Bronchial epithelial cell (primary cell): Measurements from ENCODE around the gene F9. TPM values are rescaled to one million over a fixed set of nuclear protein-coding genes. Genes with fewer than 3 reads are reported as not detected.
"Not testable (repeated sequence)": the region's sequence is repeated elsewhere in the genome, so short reads cannot be mapped to it uniquely, and the experiment has no call there.

Experiments used
- DNase-seq: peaks from one replicate; pipeline ENCODE4 v3.0.0-alpha.2; 2010; ENCODE audit warnings: low read depth
- FAIRE-seq: peaks from 2 replicates; lab custom pipeline; 2011; peaks lifted over from hg19 to GRCh38; lab: Jason Lieb, UNC
- H3K27me3 ChIP-seq: 2 replicates; pipeline ENCODE4 v1.5.1; 2011; ENCODE audit warnings: low read length; ENCODE audit not compliant: control insufficient read depth, insufficient read depth
- H3K36me3 ChIP-seq: 2 replicates; pipeline ENCODE4 v1.5.1; 2011; ENCODE audit warnings: low read length; ENCODE audit not compliant: control insufficient read depth, insufficient read depth
- H3K4me3 ChIP-seq: 2 replicates; pipeline ENCODE4 v1.5.1; 2011; ENCODE audit warnings: mild to moderate bottlenecking, low read depth, low read length, control low read depth
- total RNA-seq: library from RNA; depleted of rRNA; stranded (reverse); fragments of >200 nt; gene quantifications from 2 replicates; pipeline ENCODE4 v1.2.1, GENCODE V29; 2014
- TF ChIP-seq, protein P1 (sequence below): IDR thresholded peaks from 2 replicates; pipeline ENCODE4 v1.5.1; 2011; ENCODE audit warnings: mild to moderate bottlenecking, moderate library complexity, low read length, control low read depth, inconsistent platforms; ENCODE audit not compliant: insufficient read depth, severe bottlenecking

Gene F9
- total RNA-seq, 1 donor from 2014 or later = not detected

GRCh38 chrX:139518475-139518874 is 12.1 kb upstream of the F9 start:
- FAIRE-seq = no peak
- Histone ChIP-seq H3K27me3 (no peaks in the 10 kb centered on the region), H3K36me3 (no peaks in the 10 kb centered on the region), H3K4me3 (no peak overlapping the region)
- no peak for DNase-seq
- TF ChIP-seq, protein P1, sequence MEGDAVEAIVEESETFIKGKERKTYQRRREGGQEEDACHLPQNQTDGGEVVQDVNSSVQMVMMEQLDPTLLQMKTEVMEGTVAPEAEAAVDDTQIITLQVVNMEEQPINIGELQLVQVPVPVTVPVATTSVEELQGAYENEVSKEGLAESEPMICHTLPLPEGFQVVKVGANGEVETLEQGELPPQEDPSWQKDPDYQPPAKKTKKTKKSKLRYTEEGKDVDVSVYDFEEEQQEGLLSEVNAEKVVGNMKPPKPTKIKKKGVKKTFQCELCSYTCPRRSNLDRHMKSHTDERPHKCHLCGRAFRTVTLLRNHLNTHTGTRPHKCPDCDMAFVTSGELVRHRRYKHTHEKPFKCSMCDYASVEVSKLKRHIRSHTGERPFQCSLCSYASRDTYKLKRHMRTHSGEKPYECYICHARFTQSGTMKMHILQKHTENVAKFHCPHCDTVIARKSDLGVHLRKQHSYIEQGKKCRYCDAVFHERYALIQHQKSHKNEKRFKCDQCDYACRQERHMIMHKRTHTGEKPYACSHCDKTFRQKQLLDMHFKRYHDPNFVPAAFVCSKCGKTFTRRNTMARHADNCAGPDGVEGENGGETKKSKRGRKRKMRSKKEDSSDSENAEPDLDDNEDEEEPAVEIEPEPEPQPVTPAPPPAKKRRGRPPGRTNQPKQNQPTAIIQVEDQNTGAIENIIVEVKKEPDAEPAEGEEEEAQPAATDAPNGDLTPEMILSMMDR = no peak

GRCh38 chrX:139528829-139529228 is 1.7 kb upstream of the F9 start:
- not testable (repeated sequence) for H3K27me3 ChIP-seq, DNase-seq, H3K36me3 ChIP-seq, H3K4me3 ChIP-seq, FAIRE-seq

- Histone ChIP-seq H3K27me3 (no peaks in the 10 kb centered on the region), H3K4me3 (no peak overlapping the region), H3K36me3 (no peaks in the 10 kb centered on the region)
- no peak for DNase-seq
- no peak for FAIRE-seq
- TF ChIP-seq, protein P1 = no peak
Observed at GRCh38 chrX:139532834-139533233, 2.3 kb downstream of the F9 start.

DNA sequence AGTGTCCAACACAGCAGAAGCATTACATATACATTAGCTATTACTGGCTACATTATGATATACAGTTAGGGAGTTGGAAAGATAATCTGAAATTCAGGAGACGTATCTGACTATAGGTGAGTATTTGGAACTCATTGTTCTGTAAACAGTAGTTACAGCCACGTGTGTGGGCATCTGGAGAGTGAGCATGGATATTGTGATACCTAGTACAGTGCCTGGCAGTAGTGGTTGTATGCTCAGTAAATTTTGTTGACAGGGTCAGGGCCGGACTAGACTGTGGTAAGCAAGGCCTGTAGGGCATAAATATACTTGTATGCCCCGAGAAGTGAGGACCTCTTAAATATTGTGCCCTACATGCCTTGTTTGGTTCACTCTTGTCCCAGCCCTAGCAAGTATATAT is 2.9 kb downstream of the F9 start:
- H3K27me3 ChIP-seq = no peaks in the 10 kb centered on the region
- TF ChIP-seq, protein P1 = no peak
- DNase-seq (no peak), FAIRE-seq (no peak)
- no peak overlapping the region for H3K4me3 ChIP-seq
- no peaks in the 10 kb centered on the region for H3K36me3 ChIP-seq

- TF ChIP-seq, protein P1 = no peak
- Histone ChIP-seq H3K4me3 (no peak overlapping the region), H3K36me3 (no peaks in the 10 kb centered on the region), H3K27me3 (no peaks in the 10 kb centered on the region)
- FAIRE-seq (no peak), DNase-seq (no peak)
Observed at GRCh38 chrX:139538907-139539790, 8.6 kb downstream of the F9 start.

GRCh38 chrX:139542652-139543051 is 12.1 kb downstream of the F9 start:
- no peak for DNase-seq
- TF ChIP-seq, protein P1 = no peak
- Histone ChIP-seq H3K4me3 (no peak overlapping the region), H3K36me3 (no peaks in the 10 kb centered on the region), H3K27me3 (no peaks in the 10 kb centered on the region)
- no peak for FAIRE-seq
